Measurements from ENCODE around the gene ETS2. TPM values are rescaled to one million over a fixed set of nuclear protein-coding genes. Genes with fewer than 3 reads are reported as not detected.

ETS2 gene
- total and polyA plus RNA-seq, 10 of the 15 experiments (the other 5 are each of a cell fraction or from before 2014, with no cell fraction given): 0.52 to 8.6 (median 3.8) TPM

GRCh38 chr21:38802050-38803026 is 3.4 kb upstream of the ETS2 start (continued):
- no peak for TF ChIP-seq CTCF (IDR thresholded peaks at IDR 0.05 in 2 of 3, conservative IDR thresholded peaks at IDR 0.05 in 1 of 3; ENCODE audit: control insufficient read depth in 2 of 3, extremely low read depth in 1 of 3, insufficient read depth in 1 of 3, low read depth in 3 of 3, low read length in 3 of 3)
- TF ChIP-seq, protein P1, sequence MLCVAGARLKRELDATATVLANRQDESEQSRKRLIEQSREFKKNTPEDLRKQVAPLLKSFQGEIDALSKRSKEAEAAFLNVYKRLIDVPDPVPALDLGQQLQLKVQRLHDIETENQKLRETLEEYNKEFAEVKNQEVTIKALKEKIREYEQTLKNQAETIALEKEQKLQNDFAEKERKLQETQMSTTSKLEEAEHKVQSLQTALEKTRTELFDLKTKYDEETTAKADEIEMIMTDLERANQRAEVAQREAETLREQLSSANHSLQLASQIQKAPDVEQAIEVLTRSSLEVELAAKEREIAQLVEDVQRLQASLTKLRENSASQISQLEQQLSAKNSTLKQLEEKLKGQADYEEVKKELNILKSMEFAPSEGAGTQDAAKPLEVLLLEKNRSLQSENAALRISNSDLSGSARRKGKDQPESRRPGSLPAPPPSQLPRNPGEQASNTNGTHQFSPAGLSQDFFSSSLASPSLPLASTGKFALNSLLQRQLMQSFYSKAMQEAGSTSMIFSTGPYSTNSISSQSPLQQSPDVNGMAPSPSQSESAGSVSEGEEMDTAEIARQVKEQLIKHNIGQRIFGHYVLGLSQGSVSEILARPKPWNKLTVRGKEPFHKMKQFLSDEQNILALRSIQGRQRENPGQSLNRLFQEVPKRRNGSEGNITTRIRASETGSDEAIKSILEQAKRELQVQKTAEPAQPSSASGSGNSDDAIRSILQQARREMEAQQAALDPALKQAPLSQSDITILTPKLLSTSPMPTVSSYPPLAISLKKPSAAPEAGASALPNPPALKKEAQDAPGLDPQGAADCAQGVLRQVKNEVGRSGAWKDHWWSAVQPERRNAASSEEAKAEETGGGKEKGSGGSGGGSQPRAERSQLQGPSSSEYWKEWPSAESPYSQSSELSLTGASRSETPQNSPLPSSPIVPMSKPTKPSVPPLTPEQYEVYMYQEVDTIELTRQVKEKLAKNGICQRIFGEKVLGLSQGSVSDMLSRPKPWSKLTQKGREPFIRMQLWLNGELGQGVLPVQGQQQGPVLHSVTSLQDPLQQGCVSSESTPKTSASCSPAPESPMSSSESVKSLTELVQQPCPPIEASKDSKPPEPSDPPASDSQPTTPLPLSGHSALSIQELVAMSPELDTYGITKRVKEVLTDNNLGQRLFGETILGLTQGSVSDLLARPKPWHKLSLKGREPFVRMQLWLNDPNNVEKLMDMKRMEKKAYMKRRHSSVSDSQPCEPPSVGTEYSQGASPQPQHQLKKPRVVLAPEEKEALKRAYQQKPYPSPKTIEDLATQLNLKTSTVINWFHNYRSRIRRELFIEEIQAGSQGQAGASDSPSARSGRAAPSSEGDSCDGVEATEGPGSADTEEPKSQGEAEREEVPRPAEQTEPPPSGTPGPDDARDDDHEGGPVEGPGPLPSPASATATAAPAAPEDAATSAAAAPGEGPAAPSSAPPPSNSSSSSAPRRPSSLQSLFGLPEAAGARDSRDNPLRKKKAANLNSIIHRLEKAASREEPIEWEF (IDR thresholded peaks at IDR 0.05; ENCODE audit: insufficient replicate concordance, low read depth, low read length): no peak
- no peak for TF ChIP-seq HCFC1 (IDR thresholded peaks at IDR 0.05; ENCODE audit: low read length)
- TF ChIP-seq TAF1 (IDR thresholded peaks at IDR 0.05; ENCODE audit: borderline replicate concordance, low read depth, low read length): no peak
- no peak for TF ChIP-seq CEBPB (IDR thresholded peaks at IDR 0.05; ENCODE audit: borderline replicate concordance in 1 of 2, low read depth in 2 of 2, low read length in 2 of 2)
- no peak for TF ChIP-seq NR2F1 (conservative IDR thresholded peaks at IDR 0.05)
- no peak for TF ChIP-seq MEF2B (IDR thresholded peaks at IDR 0.05; ENCODE audit: partially characterized antibody, poor library complexity, severe bottlenecking)
- TF ChIP-seq NRF1 (conservative IDR thresholded peaks at IDR 0.05; ENCODE audit: low read depth, low read length): no peak
- no peak for TF ChIP-seq KAT2A (conservative IDR thresholded peaks at IDR 0.05; ENCODE audit: control insufficient read depth, low read depth, low read length)
- no peak for TF ChIP-seq IRF4 (IDR thresholded peaks at IDR 0.05; ENCODE audit: low read depth, low read length)
- TF ChIP-seq EZH2 (IDR thresholded peaks at IDR 0.05; ENCODE audit: borderline replicate concordance, control insufficient read depth, low read depth, low read length): no peak
- TF ChIP-seq TCF7 (IDR thresholded peaks at IDR 0.05; ENCODE audit: borderline replicate concordance): no peak
- TF ChIP-seq, protein P2, sequence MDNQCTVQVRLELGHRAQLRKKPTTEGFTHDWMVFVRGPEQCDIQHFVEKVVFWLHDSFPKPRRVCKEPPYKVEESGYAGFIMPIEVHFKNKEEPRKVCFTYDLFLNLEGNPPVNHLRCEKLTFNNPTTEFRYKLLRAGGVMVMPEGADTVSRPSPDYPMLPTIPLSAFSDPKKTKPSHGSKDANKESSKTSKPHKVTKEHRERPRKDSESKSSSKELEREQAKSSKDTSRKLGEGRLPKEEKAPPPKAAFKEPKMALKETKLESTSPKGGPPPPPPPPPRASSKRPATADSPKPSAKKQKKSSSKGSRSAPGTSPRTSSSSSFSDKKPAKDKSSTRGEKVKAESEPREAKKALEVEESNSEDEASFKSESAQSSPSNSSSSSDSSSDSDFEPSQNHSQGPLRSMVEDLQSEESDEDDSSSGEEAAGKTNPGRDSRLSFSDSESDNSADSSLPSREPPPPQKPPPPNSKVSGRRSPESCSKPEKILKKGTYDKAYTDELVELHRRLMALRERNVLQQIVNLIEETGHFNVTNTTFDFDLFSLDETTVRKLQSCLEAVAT (IDR thresholded peaks at IDR 0.05): no peak
